GM12878 (cell line): ENCODE measurements around the gene DCBLD2. TPM values are rescaled to one million over a fixed set of nuclear protein-coding genes. Genes with fewer than 3 reads are reported as not detected.

Experiments
- ATAC-seq: fragments of 200-7000 bp; cut with Tn5 transposase; 3 replicates; pipeline ENCODE4 v1.9.1; 2020; ENCODE audit warnings: mild to moderate bottlenecking, moderate library complexity
- BruUV-seq: library from RNA; stranded (reverse); fragments of 400-500 nt; replicated peaks from 2 replicates; lab custom pipeline; 2021; lab: Mats Ljungman, UMichigan
- CTCF ChIA-PET: fragments of 300-600 bp; sonication (Branson Sonifier 250); formaldehyde crosslinking; extraction: SDS; loops from one replicate; lab custom pipeline; 2021; ENCODE audit warnings: inconsistent platforms; lab: Yijun Ruan, JAX
- POLR2A ChIA-PET: fragments of 350-600 bp; formaldehyde crosslinking; extraction: SDS; loops from one replicate; lab custom pipeline; 2021; ENCODE audit warnings: inconsistent platforms; lab: Charles Lee
- RAD21 ChIA-PET: fragments of 300-600 bp; sonication (Branson Sonifier 250); formaldehyde crosslinking; loops from one replicate; lab custom pipeline; 2023; ENCODE audit warnings: antibody characterized with exemption; ENCODE audit not compliant: unreplicated experiment; lab: Charles Lee
- SMC1A ChIA-PET: fragments of 300-600 bp; sonication (Branson Sonifier 250); formaldehyde crosslinking; loops from one replicate; lab custom pipeline; 2023; ENCODE audit not compliant: unreplicated experiment, uncharacterized antibody; lab: Charles Lee
- DNase-seq: peaks from one replicate; pipeline ENCODE4 v3.0.0-alpha.2; 2011; ENCODE audit warnings: low read depth, low spot score
- FAIRE-seq: peaks from 3 replicates; lab custom pipeline; 2011; peaks lifted over from hg19 to GRCh38; lab: Jason Lieb, UNC
- H2AFZ ChIP-seq: 2 replicates; pipeline ENCODE4 v1.6.0; 2011; ENCODE audit warnings: low read depth, low read length, control low read depth; ENCODE audit not compliant: control insufficient read depth
- H3K27ac ChIP-seq: 2 replicates; pipeline ENCODE4 v1.5.1; 2011; ENCODE audit warnings: control low read depth; ENCODE audit not compliant: control insufficient read depth, insufficient read depth
- H3K27me3 ChIP-seq, 2 experiments: replicated peaks in 1 of 2; 2 replicates each; pipeline versions ENCODE4 v1.6.0 to v1.6.1; 2011; ENCODE audit warnings: low read length in 1 of 2; ENCODE audit not compliant: control insufficient read depth in 2 of 2, insufficient read depth in 2 of 2
- H3K36me3 ChIP-seq, 2 experiments: 2 replicates each; pipeline ENCODE4 v1.5.1; 2011; ENCODE audit warnings: low read length in 1 of 2; ENCODE audit not compliant: control insufficient read depth in 2 of 2, insufficient read depth in 2 of 2
- H3K4me1 ChIP-seq: 2 replicates; pipeline ENCODE4 v1.6.1; 2011; ENCODE audit warnings: mild to moderate bottlenecking, low read length, moderate library complexity, mixed read lengths; ENCODE audit not compliant: control insufficient read depth, insufficient read depth
- H3K4me2 ChIP-seq: 2 replicates; pipeline ENCODE4 v1.6.0; 2011; ENCODE audit warnings: control low read depth; ENCODE audit not compliant: control insufficient read depth, insufficient read depth
- H3K4me3 ChIP-seq: fragments of 200-600 bp; sonication (generic); 2 replicates; pipeline ENCODE4 v1.5.1; 2016
- H3K79me2 ChIP-seq: 2 replicates; pipeline ENCODE4 v1.6.0; 2011; ENCODE audit warnings: low read length; ENCODE audit not compliant: control insufficient read depth, insufficient read depth
- H3K9ac ChIP-seq: 2 replicates; pipeline ENCODE4 v1.8.0; 2011; ENCODE audit warnings: low read length, control low read depth, mixed read lengths; ENCODE audit not compliant: control insufficient read depth, insufficient read depth
- H3K9me3 ChIP-seq: replicated peaks from 3 replicates; pipeline ENCODE4 v1.5.1; 2011; ENCODE audit warnings: mild to moderate bottlenecking, low read length; ENCODE audit not compliant: control insufficient read depth, insufficient read depth
- H4K20me1 ChIP-seq: 2 replicates; pipeline ENCODE4 v1.6.0; 2011; ENCODE audit not compliant: control insufficient read depth, insufficient read depth
- BMI1 ChIP-seq: fragments of 450-650 bp; IDR thresholded peaks from 2 replicates; pipeline ENCODE4 v1.6.1; 2016; ENCODE audit warnings: mild to moderate bottlenecking, moderate library complexity, borderline replicate concordance
- CBFB ChIP-seq: IDR thresholded peaks from 2 replicates; pipeline ENCODE4 v1.6.1; 2016; ENCODE audit warnings: antibody characterized with exemption, low read depth
- CBX5 ChIP-seq: sonication (generic); IDR thresholded peaks from 2 replicates; pipeline ENCODE4 v1.6.1; 2016; ENCODE audit warnings: low read depth, moderate library complexity, mild to moderate bottlenecking, inconsistent platforms
- CEBPB ChIP-seq, 2 experiments: fragments of 150-350 bp in 1 of 2; IDR thresholded peaks; 2 replicates each; pipeline ENCODE4 v1.6.1; 2012 to 2014; ENCODE audit warnings: low read depth in 2 of 2, low read length in 2 of 2, borderline replicate concordance in 1 of 2, inconsistent platforms in 1 of 2
- EGR1 ChIP-seq, 2 experiments: IDR thresholded peaks; 1 replicate in 1 of 2; 2 replicates in 1 of 2; pipeline ENCODE4 v1.6.1; 2011 to 2012; ENCODE audit warnings: low read depth in 2 of 2, low read length in 2 of 2, borderline replicate concordance in 1 of 2, mild to moderate bottlenecking in 1 of 2, moderate library complexity in 1 of 2
- HDGF ChIP-seq: fragments of 450-650 bp; IDR thresholded peaks from 2 replicates; pipeline ENCODE4 v1.6.1; 2016; ENCODE audit warnings: antibody characterized with exemption
- IKZF1 ChIP-seq: fragments of 450-650 bp; conservative IDR thresholded peaks from 2 replicates; pipeline ENCODE4 v1.6.1; 2017; ENCODE audit warnings: antibody characterized with exemption, mild to moderate bottlenecking
- POLR2A ChIP-seq: IDR thresholded peaks from 2 replicates; pipeline ENCODE4 v1.6.1; 2011; ENCODE audit warnings: low read depth, mild to moderate bottlenecking, low read length
- SMAD1 ChIP-seq: fragments of 450-650 bp; IDR thresholded peaks from 2 replicates; pipeline ENCODE4 v1.6.1; 2018; ENCODE audit warnings: mild to moderate bottlenecking, low read depth; ENCODE audit not compliant: partially characterized antibody
- SP1 ChIP-seq: IDR thresholded peaks from one replicate; pipeline ENCODE4 v1.6.1; 2011; ENCODE audit warnings: low read depth, low read length
- SRF ChIP-seq, 2 experiments: IDR thresholded peaks; 2 replicates each; pipeline ENCODE4 v1.6.1; 2011; ENCODE audit warnings: low read depth in 2 of 2, low read length in 2 of 2, mild to moderate bottlenecking in 1 of 2, moderate library complexity in 1 of 2
- TBL1XR1 ChIP-seq: IDR thresholded peaks from 2 replicates; pipeline ENCODE4 v1.6.1; 2012; ENCODE audit warnings: low read depth, low read length, improper control_type of control experiment
- WRNIP1 ChIP-seq: IDR thresholded peaks from 2 replicates; pipeline ENCODE4 v1.6.1; 2011; ENCODE audit warnings: low read depth, low read length, improper control_type of control experiment, borderline replicate concordance
- ZNF384 ChIP-seq: IDR thresholded peaks from 2 replicates; pipeline ENCODE4 v1.6.1; 2012; ENCODE audit warnings: low read depth, mild to moderate bottlenecking, low read length, improper control_type of control experiment, borderline replicate concordance
- WGBS: methylation state at CpG from one replicate; pipeline ENCODE4 v1.1.6; 2016; ENCODE audit warnings: low lambda C conversion rate; ENCODE audit not compliant: insufficient replicate concordance, insufficient coverage; ENCODE audit errors: missing lambda C conversion rate; 5-methylcytosine and 5-hydroxymethylcytosine counted together
- in situ Hi-C: fragments of 300-500 bp; cut with MboI; formaldehyde crosslinking; loops from 9 replicates; pipeline ENCODE4 v1.14.3; 2018; ENCODE audit warnings: mixed read lengths
- intact Hi-C: fragments of 100-400 bp; cut with micrococcal nuclease; formaldehyde crosslinking; loops from one replicate; pipeline ENCODE4 v1.14.2; 2022; ENCODE audit not compliant: unreplicated experiment
- polyA plus RNA-seq, 11 experiments: library from polyadenylated mRNA; depleted of rRNA in 4 of 11; unstranded in 6 of 11; stranded (reverse) in 5 of 11; fragments of >200 nt; fragmentation: Nextera tagmentation in 4 of 11; fragmentation: Illumina TruSeq in 1 of 11; extraction: Ambion mirVana in 4 of 11; extraction: Trizol in 1 of 11; gene quantifications; 1 replicate in 1 of 11; 2 replicates in 10 of 11; pipeline versions ENCODE4 v1.2.1 to v1.2.3, GENCODE V29; 2011 to 2016; ENCODE audit warnings: inconsistent platforms in 2 of 11, missing spikeins in 2 of 11, low read depth in 1 of 11
- total RNA-seq, 4 experiments: library from RNA; depleted of rRNA in 3 of 4; stranded (reverse); fragments of >200 nt in 3 of 4; fragmentation: Illumina TruSeq in 1 of 4; extraction: Trizol in 1 of 4; gene quantifications; 2 replicates each; pipeline versions ENCODE4 v1.2.1 to v1.2.3, GENCODE V29; 2013 to 2021
- TF ChIP-seq, protein P1 (sequence below): IDR thresholded peaks from 2 replicates; pipeline ENCODE4 v1.6.1; 2012; ENCODE audit warnings: mild to moderate bottlenecking, low read depth, low read length
- TF ChIP-seq, protein P2 (sequence below): IDR thresholded peaks from 2 replicates; pipeline ENCODE4 v1.6.1; 2012; ENCODE audit warnings: low read depth, low read length, improper control_type of control experiment

DCBLD2 gene
- total and polyA plus RNA-seq, 10 of the 15 experiments (the other 5 are each of a cell fraction or from before 2014, with no cell fraction given) = 1.6 to 5.9 (median 4.7) TPM

DNA sequence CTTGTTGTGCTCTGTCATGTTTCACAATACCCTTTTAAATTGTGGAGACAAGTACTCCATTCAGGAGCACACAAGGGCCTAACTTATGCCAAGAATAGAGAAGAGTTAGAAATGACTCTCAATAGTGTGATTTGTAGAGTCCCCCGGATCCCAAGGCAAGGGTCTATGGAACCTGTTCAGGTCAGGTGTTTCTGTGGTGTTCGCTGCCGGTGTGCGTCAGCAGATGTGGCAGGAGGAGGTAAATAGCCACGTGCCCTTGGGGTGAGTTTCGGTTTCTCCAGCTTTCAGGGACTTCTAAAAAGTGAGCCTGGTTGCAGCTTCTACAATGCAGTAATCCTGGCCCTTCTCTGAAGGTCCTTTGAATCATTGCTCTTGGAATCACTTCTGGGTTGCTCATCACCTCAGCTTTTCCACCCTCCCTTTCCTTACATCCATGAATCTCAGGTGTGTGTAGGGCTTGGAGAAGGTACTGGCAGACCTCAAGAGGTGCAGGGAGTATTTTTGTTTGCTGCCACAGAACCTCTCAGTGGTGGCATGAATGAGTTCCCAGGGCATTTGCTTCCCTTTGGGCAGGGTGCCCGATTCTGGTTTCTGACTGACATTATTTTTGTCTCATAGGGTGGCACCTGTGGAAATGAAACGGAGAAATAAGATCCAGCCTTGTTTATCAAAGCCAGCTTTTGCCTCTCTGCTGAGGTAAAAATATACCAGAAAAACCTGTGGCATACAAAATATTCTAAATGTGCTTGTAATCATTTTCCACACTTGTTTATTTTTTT lies 131.0 kb downstream of the DCBLD2 start:
- ChIA-PET RAD21 (interaction anchor here (0.8 to 2.8 kb wide), 17 partner anchors 9 to 170 kb away, joined by 3 to 16 read pairs (median 4); no protein-coding TSS in a partner anchor), SMC1A (interaction anchor here (0.7 to 3.2 kb wide), 19 partner anchors 9 to 732 kb away, joined by 3 to 23 read pairs (median 8); no protein-coding TSS in a partner anchor), POLR2A (interaction anchor here (0.9 to 1.5 kb wide), 11 partner anchors 9 to 158 kb away, joined by 3 to 7 read pairs (median 4); no protein-coding TSS in a partner anchor), CTCF (interaction anchor here (0.7 to 2.8 kb wide), 18 partner anchors 8 to 176 kb away, joined by 3 to 16 read pairs (median 4); no protein-coding TSS in a partner anchor)
- Histone ChIP-seq H3K79me2 (no peaks in the 10 kb centered on the region), H2AFZ (peak overlapping the region; percentile 77), H3K9ac (0 out of 2 replicates have a peak overlapping the region, but pooled peaks have one; percentile 20), H3K4me3 (0 out of 2 replicates have a peak overlapping the region, but pooled peaks have one; percentile 5), H3K4me1 (peaks cover 10% of the 10 kb centered on the region), H3K4me2 (peak overlapping the region; percentile 85), H3K27me3 (no peaks in the 10 kb centered on the region), H4K20me1 (no peaks in the 10 kb centered on the region), H3K27ac (peak overlapping the region; percentile 62), H3K9me3 (no peaks in the 10 kb centered on the region), H3K36me3 (no peaks in the 10 kb centered on the region; a peak in 1 of 4 replicates)
- TSS peak; percentile 29 for BruUV-seq
- in situ Hi-C loops (no loop called here), intact Hi-C loops (loop anchor here (5.0 kb wide), 1 partner anchor 38 kb away; no protein-coding TSS in a partner anchor)
- DNase-seq = peak; percentile 53
- peak; percentile 95 for ATAC-seq
- WGBS = 56% methylated on average over 8 of the region's 8 CpGs
- peak; percentile 61 for FAIRE-seq
- TF ChIP-seq, protein P1, sequence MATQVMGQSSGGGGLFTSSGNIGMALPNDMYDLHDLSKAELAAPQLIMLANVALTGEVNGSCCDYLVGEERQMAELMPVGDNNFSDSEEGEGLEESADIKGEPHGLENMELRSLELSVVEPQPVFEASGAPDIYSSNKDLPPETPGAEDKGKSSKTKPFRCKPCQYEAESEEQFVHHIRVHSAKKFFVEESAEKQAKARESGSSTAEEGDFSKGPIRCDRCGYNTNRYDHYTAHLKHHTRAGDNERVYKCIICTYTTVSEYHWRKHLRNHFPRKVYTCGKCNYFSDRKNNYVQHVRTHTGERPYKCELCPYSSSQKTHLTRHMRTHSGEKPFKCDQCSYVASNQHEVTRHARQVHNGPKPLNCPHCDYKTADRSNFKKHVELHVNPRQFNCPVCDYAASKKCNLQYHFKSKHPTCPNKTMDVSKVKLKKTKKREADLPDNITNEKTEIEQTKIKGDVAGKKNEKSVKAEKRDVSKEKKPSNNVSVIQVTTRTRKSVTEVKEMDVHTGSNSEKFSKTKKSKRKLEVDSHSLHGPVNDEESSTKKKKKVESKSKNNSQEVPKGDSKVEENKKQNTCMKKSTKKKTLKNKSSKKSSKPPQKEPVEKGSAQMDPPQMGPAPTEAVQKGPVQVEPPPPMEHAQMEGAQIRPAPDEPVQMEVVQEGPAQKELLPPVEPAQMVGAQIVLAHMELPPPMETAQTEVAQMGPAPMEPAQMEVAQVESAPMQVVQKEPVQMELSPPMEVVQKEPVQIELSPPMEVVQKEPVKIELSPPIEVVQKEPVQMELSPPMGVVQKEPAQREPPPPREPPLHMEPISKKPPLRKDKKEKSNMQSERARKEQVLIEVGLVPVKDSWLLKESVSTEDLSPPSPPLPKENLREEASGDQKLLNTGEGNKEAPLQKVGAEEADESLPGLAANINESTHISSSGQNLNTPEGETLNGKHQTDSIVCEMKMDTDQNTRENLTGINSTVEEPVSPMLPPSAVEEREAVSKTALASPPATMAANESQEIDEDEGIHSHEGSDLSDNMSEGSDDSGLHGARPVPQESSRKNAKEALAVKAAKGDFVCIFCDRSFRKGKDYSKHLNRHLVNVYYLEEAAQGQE = no peak
- TF ChIP-seq CEBPB (IDR thresholded peaks at IDR 0.05; ENCODE audit: borderline replicate concordance in 1 of 2, low read depth in 2 of 2, low read length in 2 of 2) = no peak
- TF ChIP-seq SMAD1 = no peak
- TF ChIP-seq ZNF384 = no peak
- 0 out of 2 replicates have a peak, but pooled peaks have one; percentile 31 for TF ChIP-seq CBFB
- no peak for TF ChIP-seq CBX5
- TF ChIP-seq EGR1 (IDR thresholded peaks at IDR 0.05; ENCODE audit: borderline replicate concordance in 1 of 2, low read depth in 2 of 2, low read length in 2 of 2) = no peak
- peak; percentile 86 for TF ChIP-seq IKZF1
- no peak for TF ChIP-seq TBL1XR1
- peak; percentile 11 for TF ChIP-seq SP1
- TF ChIP-seq BMI1 = no peak
- no peak for TF ChIP-seq WRNIP1
- TF ChIP-seq, protein P2, sequence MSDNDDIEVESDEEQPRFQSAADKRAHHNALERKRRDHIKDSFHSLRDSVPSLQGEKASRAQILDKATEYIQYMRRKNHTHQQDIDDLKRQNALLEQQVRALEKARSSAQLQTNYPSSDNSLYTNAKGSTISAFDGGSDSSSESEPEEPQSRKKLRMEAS = 0 out of 2 replicates have a peak, but pooled peaks have one; percentile 49
- no peak for TF ChIP-seq POLR2A
- no peak for TF ChIP-seq HDGF
- no peak for TF ChIP-seq SRF (IDR thresholded peaks at IDR 0.05; ENCODE audit: low read depth in 2 of 2, low read length in 2 of 2)
